K562 (cell line): ENCODE results near the gene BRF1. TPM values are rescaled to one million over a fixed set of nuclear protein-coding genes. Genes with fewer than 3 reads are reported as not detected.

Experiments used
- ATAC-seq: fragments of 200-7000 bp; cut with Tn5 transposase; 3 replicates; pipeline ENCODE4 v1.9.1; 2020; ENCODE audit warnings: moderate library complexity
- BruUV-seq: library from RNA; stranded (reverse); fragments of 400-500 nt; replicated peaks from 2 replicates; lab custom pipeline; 2021; lab: Mats Ljungman, UMichigan
- CTCF ChIA-PET: fragments of 300-600 bp; formaldehyde crosslinking; extraction: SDS; loops from one replicate; lab custom pipeline; 2021; ENCODE audit warnings: low intra/inter-chr PET ratio; lab: Yijun Ruan, JAX
- POLR2A ChIA-PET: fragments of 300-600, 350-650 bp; sonication (Branson Sonifier 250); formaldehyde crosslinking; extraction: SDS; loops from one replicate; lab custom pipeline; 2021; ENCODE audit warnings: antibody characterized with exemption, inconsistent platforms; lab: Yijun Ruan, JAX
- DNase-seq, 4 experiments: peaks; one replicate each; pipeline versions ENCODE4 v3.0.0 to v3.0.0-alpha.2; 2011 to 2018; ENCODE audit warnings: low spot score in 3 of 4, mixed read lengths in 3 of 4; ENCODE audit errors: extremely low read depth in 1 of 4
- FAIRE-seq: peaks from 2 replicates; lab custom pipeline; 2011; peaks lifted over from hg19 to GRCh38; lab: Jason Lieb, UNC
- H2AFZ ChIP-seq: 2 replicates; pipeline ENCODE4 v1.6.0; 2011; ENCODE audit warnings: low read depth, low read length, control low read depth, inconsistent platforms
- H3K27ac ChIP-seq: fragments of 200-600 bp; 3 replicates; pipeline ENCODE4 v1.8.0; 2011; ENCODE audit warnings: low read depth, mild to moderate bottlenecking, control low read depth, inconsistent platforms, low read length, moderate library complexity, mixed read lengths; ENCODE audit errors: extremely low read depth
- H3K27me3 ChIP-seq, 2 experiments: fragments of 300-600 bp in 1 of 2; 2 replicates in 1 of 2; 3 replicates in 1 of 2; pipeline versions ENCODE4 v1.6.0 to v1.8.0; 2011; ENCODE audit warnings: inconsistent platforms in 2 of 2, low read length in 2 of 2, mild to moderate bottlenecking in 1 of 2, mixed read lengths in 1 of 2, moderate library complexity in 1 of 2; ENCODE audit not compliant: control insufficient read depth in 2 of 2, insufficient read depth in 2 of 2
- H3K36me3 ChIP-seq: fragments of 300-600 bp; 3 replicates; pipeline ENCODE4 v1.8.0; 2011; ENCODE audit warnings: mild to moderate bottlenecking, low read length, inconsistent platforms; ENCODE audit not compliant: control insufficient read depth, insufficient read depth
- H3K4me1 ChIP-seq, 2 experiments: fragments of 200-600 bp in 1 of 2; replicated peaks in 1 of 2; 2 replicates in 1 of 2; 3 replicates in 1 of 2; pipeline versions ENCODE4 v1.5.1 to v1.8.0; 2011; ENCODE audit warnings: inconsistent platforms in 2 of 2, low read length in 2 of 2, mild to moderate bottlenecking in 1 of 2, mixed read lengths in 1 of 2, moderate library complexity in 1 of 2; ENCODE audit not compliant: control insufficient read depth in 2 of 2, insufficient read depth in 2 of 2
- H3K4me2 ChIP-seq: 2 replicates; pipeline ENCODE4 v1.6.1; 2011; ENCODE audit warnings: low read length, control low read depth, inconsistent platforms, mixed read lengths; ENCODE audit not compliant: insufficient read depth
- H3K4me3 ChIP-seq: fragments of 200-600 bp; sonication (generic), shearing (Covaris generic); 2 replicates; pipeline ENCODE4 v1.5.1; 2016; ENCODE audit warnings: control low read depth, inconsistent platforms
- H3K79me2 ChIP-seq: fragments of 200-600 bp; 3 replicates; pipeline ENCODE4 v1.8.0; 2011; ENCODE audit warnings: low read length, inconsistent platforms; ENCODE audit not compliant: control insufficient read depth, insufficient read depth
- H3K9ac ChIP-seq, 2 experiments: 2 replicates each; pipeline versions ENCODE4 v1.6.0 to v1.6.1; 2011; ENCODE audit warnings: low read depth in 2 of 2, low read length in 2 of 2, control low read depth in 1 of 2, inconsistent platforms in 1 of 2, mild to moderate bottlenecking in 1 of 2, mixed read lengths in 1 of 2; ENCODE audit not compliant: insufficient read depth in 1 of 2
- H3K9me1 ChIP-seq: one replicate; pipeline ENCODE4 v1.6.0; 2011; ENCODE audit warnings: inconsistent platforms, mild to moderate bottlenecking, low read length, moderate library complexity; ENCODE audit not compliant: control insufficient read depth, insufficient read depth
- H3K9me3 ChIP-seq: replicated peaks from 2 replicates; pipeline ENCODE4 v1.5.1; 2011; ENCODE audit warnings: low read depth, low read length, inconsistent platforms; ENCODE audit not compliant: control insufficient read depth, insufficient read depth
- H4K20me1 ChIP-seq: replicated peaks from 2 replicates; pipeline ENCODE4 v1.6.1; 2011; ENCODE audit warnings: low read length, inconsistent platforms, mixed read lengths; ENCODE audit not compliant: control insufficient read depth, insufficient read depth
- CCNT2 ChIP-seq: IDR thresholded peaks from 2 replicates; pipeline ENCODE4 v1.6.1; 2011; ENCODE audit warnings: borderline replicate concordance, low read depth, mild to moderate bottlenecking, moderate library complexity, mixed read lengths, low read length; ENCODE audit not compliant: insufficient read length; ENCODE audit errors: extremely low read depth
- ETV5 ChIP-seq: sonication (generic); formaldehyde crosslinking; IDR thresholded peaks from 2 replicates; pipeline ENCODE4 v1.4.0; 2020; ENCODE audit warnings: low read depth, mild to moderate bottlenecking, missing genetic modification reagents
- PRDM10 ChIP-seq: fragments of 450-650 bp; IDR thresholded peaks from 2 replicates; pipeline ENCODE4 v1.6.1; 2018; ENCODE audit not compliant: partially characterized antibody
- TRIM28 ChIP-seq: fragments of 450-650 bp; IDR thresholded peaks from 2 replicates; pipeline ENCODE4 v1.6.1; 2017
- TSC22D4 ChIP-seq: fragments of 450-650 bp; IDR thresholded peaks from 2 replicates; pipeline ENCODE4 v1.6.1; 2016; ENCODE audit warnings: missing genetic modification characterization, missing biosample characterization, control low read depth
- WGBS: fragments of 100-300 bp; shearing (Covaris generic); methylation state at CpG from one replicate; pipeline ENCODE4 v1.1.6; 2016; ENCODE audit warnings: low coverage, mixed read lengths; ENCODE audit not compliant: insufficient coverage; ENCODE audit errors: missing lambda C conversion rate; 5-methylcytosine and 5-hydroxymethylcytosine counted together
- in situ Hi-C: fragments of 300-500 bp; cut with MboI; formaldehyde crosslinking; loops from 4 replicates; pipeline ENCODE4 v1.15.0; 2018; ENCODE audit warnings: inconsistent platforms, mixed read lengths
- intact Hi-C: fragments of 100-400 bp; cut with micrococcal nuclease; formaldehyde crosslinking; loops from 2 replicates; pipeline ENCODE4 v1.14.2; 2022
- polyA plus RNA-seq, 8 experiments: library from polyadenylated mRNA; depleted of rRNA in 4 of 8; stranded (reverse) in 5 of 8; unstranded in 3 of 8; fragments of >200 nt; fragmentation: Nextera tagmentation in 2 of 8; fragmentation: Illumina TruSeq in 1 of 8; extraction: Ambion mirVana in 2 of 8; extraction: Trizol in 1 of 8; gene quantifications; 2 replicates each; pipeline versions ENCODE4 v1.2.1 to v1.2.3, GENCODE V29; 2011 to 2014; ENCODE audit warnings: inconsistent platforms in 1 of 8, missing spikeins in 1 of 8
- total RNA-seq, 7 experiments: library from RNA; depleted of rRNA in 6 of 7; stranded (reverse); fragments of >200 nt in 6 of 7; fragmentation: Illumina TruSeq in 2 of 7; extraction: Trizol in 2 of 7; gene quantifications; 2 replicates each; pipeline versions ENCODE4 v1.2.1 to v1.2.3, GENCODE V29; 2011 to 2021; ENCODE audit warnings: low replicate concordance in 1 of 7

Gene BRF1
- total and polyA plus RNA-seq, 9 of the 15 experiments (the other 6 are each of a cell fraction or from before 2014, with no cell fraction given): 0.14 to 24.6 (median 8.2) TPM

- H4K20me1 ChIP-seq: peaks cover 10% of the 10 kb centered on the region; the same call in 1 of the 2 replicates
- H3K27me3 ChIP-seq: no peaks in the 10 kb centered on the region
- POLR2A ChIA-PET: no interaction called here
- no peaks in the 10 kb centered on the region for H3K9me3 ChIP-seq
- no peak overlapping the region for H2AFZ ChIP-seq
- peaks cover 0 to 29% of the 10 kb centered on the region in 2 experiments; a peak in 3 of 5 replicates for H3K4me1 ChIP-seq
- BruUV-seq: no TSS peak
- no peak overlapping the region for H3K27ac ChIP-seq
- DNase-seq (no peak), ATAC-seq (no peak), FAIRE-seq (no peak)
- TF ChIP-seq TRIM28: no peak
- no peak for TF ChIP-seq PRDM10
- no peak for TF ChIP-seq CCNT2
- TF ChIP-seq TSC22D4 (tag): no peak
- TF ChIP-seq ETV5: no peak
- peaks cover 63% of the 10 kb centered on the region for H3K79me2 ChIP-seq
- 80% methylated on average over 4 of the region's 15 CpGs for WGBS
- peak overlapping the region in 1 of 2 experiments; percentile 28; a peak in 2 of 4 replicates for H3K9ac ChIP-seq
- no peak overlapping the region for H3K4me2 ChIP-seq
- no peaks in the 10 kb centered on the region for H3K36me3 ChIP-seq
- in situ Hi-C loops (no loop called here), intact Hi-C loops (no loop called here)
- no peaks in the 10 kb centered on the region for H3K9me1 ChIP-seq
- CTCF ChIA-PET: no interaction called here
- no peak overlapping the region for H3K4me3 ChIP-seq
These were observed 6.6 kb downstream of the BRF1 start for GRCh38 chr14:105294142-105294597.
